ENCODE measurements around the gene CDK11A.
"Not testable (repeated sequence)": the region's sequence is repeated elsewhere in the genome, so short reads cannot be mapped to it uniquely, and the experiment has no call there.

CDK11A gene

GRCh38 chr1:1677718-1678580, 46.2 kb downstream of the CDK11A start:
- H3K4me3 ChIP-seq (replicated peaks; ENCODE audit: low read depth, low read length) = no peak overlapping the region
- TF ChIP-seq CTCF (IDR thresholded peaks at IDR 0.05; ENCODE audit: low read length, missing control alignments) = no peak
- no peak for DNase-seq (ENCODE audit: low read depth)

DNA sequence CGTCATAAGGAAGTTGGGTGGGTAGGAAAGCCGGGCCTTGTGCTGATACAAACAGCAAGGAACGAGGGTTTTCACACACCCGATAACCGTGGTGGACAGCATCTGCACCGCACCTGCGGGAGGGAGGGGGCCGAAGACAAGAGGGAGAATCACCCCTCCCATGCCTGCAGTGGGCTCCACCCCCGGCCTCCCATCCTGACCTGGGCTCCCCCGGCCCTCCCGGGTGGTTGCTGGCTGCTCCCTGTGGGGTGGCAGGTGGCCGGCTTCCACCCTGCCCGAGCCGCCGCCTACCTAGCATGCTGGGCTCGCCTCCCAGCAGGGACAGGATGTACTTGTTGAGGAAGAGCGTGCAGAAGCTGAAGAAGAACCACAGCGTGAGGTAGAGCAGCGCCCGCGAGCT, 48.1 kb downstream of the CDK11A start:
- not testable (repeated sequence) for DNase-seq (ENCODE audit: low read depth)

GRCh38 chr1:1675218-1675617, 48.9 kb downstream of the CDK11A start:
- not testable (repeated sequence) for DNase-seq (ENCODE audit: low read depth); H3K4me3 ChIP-seq (replicated peaks; ENCODE audit: low read depth, low read length)

More for the DNA sequence above, 48.1 kb downstream of the CDK11A start:
- H3K4me3 ChIP-seq (replicated peaks; ENCODE audit: low read depth, low read length) = not testable (repeated sequence)

GRCh38 chr1:1674806-1675205, 49.4 kb downstream of the CDK11A start:
- not testable (repeated sequence) for DNase-seq (ENCODE audit: low read depth); H3K4me3 ChIP-seq (replicated peaks; ENCODE audit: low read depth, low read length)

GRCh38 chr1:1672181-1672965, 51.8 kb downstream of the CDK11A start:
- TF ChIP-seq CTCF (IDR thresholded peaks at IDR 0.05; ENCODE audit: low read length, missing control alignments) = no peak
- DNase-seq (ENCODE audit: low read depth) = no peak
- no peak overlapping the region for H3K4me3 ChIP-seq (replicated peaks; ENCODE audit: low read depth, low read length)

DNA sequence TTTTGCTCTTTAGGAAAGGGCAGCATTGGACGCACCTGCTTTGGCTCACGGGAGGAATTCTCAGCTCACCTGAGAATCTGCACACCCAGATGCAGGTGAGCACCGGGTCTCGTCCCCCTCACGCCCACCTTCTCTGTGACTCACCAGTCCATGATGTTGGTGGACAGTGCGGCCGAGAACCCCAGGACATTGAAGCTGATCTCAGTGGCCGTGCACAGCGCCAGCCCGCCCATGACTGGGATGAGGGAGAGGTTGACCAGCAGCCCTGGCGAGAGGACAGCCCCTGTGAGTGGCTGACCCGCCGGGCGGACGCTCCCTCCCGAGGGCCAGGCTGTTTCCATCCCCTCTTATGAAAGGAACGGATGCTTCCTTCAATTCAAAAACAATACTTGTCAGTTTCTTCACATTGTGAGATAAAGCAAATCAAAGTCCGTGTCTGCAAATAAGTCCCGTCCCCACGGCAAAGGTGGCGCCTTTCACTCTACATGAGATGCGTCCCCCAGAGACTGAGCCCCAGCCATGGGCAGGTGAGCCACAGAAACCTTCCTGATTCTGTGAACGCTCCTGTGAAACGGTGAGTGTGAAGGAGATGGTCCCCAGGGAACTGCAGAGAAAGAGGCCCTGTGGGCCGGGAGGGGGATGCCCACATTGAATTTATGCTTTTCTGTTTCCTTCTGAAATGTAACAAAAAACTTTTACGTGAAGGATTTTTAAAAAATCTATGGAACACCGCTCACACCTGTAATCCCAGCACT, 52.6 kb downstream of the CDK11A start:
- TF ChIP-seq CTCF (IDR thresholded peaks at IDR 0.05; ENCODE audit: low read length, missing control alignments) = no peak
- DNase-seq (ENCODE audit: low read depth) = no peak
- no peak overlapping the region for H3K4me3 ChIP-seq (replicated peaks; ENCODE audit: low read depth, low read length)

GRCh38 chr1:1670866-1671265, 53.3 kb downstream of the CDK11A start:
- H3K4me3 ChIP-seq (replicated peaks; ENCODE audit: low read depth, low read length) = no peak overlapping the region
- no peak for DNase-seq (ENCODE audit: low read depth)

More at GRCh38 chr1:1670866-1671265, 53.3 kb downstream of the CDK11A start:
- no peak for TF ChIP-seq CTCF (IDR thresholded peaks at IDR 0.05; ENCODE audit: low read length, missing control alignments)
